Hindlimb muscle (tissue), 1 donor: ENCODE measurements around the gene OR6J1. TPM values are rescaled to one million over a fixed set of nuclear protein-coding genes. Genes with fewer than 3 reads are reported as not detected.
"Not testable (repeated sequence)": the region's sequence is repeated elsewhere in the genome, so short reads cannot be mapped to it uniquely, and the experiment has no call there.

ENCODE experiments used
- DNase-seq: peaks from one replicate; pipeline ENCODE4 v3.0.0-alpha.2; 2013
- polyA plus RNA-seq: library from polyadenylated mRNA; unstranded; fragments of 120-200 nt; gene quantifications from one replicate; pipeline ENCODE4 v1.2.1, GENCODE V29; 2013; ENCODE audit not compliant: insufficient read length

OR6J1 gene
- polyA plus RNA-seq, 1 donor: 0.15 TPM

DNA sequence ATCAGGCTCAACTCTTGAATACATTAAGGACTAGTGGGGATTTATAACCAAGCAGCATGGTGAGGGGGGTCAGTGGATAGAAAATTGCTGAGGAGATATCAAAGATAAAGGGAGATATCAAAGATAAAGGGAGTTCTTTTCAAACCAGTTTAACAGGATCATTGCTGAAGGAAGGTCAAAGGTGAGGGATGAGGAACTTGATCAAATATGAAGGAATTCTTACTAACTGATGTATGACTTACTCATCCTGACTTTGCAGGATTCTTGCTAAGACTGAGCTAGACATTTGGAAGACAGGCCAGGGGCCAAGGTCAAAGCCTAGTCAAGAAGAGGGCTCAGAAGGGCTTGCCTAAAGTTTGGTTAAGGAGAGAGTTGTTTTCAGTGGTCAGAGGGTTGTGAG is 41.3 kb downstream of the OR6J1 start:
- DNase-seq: no peak

DNA sequence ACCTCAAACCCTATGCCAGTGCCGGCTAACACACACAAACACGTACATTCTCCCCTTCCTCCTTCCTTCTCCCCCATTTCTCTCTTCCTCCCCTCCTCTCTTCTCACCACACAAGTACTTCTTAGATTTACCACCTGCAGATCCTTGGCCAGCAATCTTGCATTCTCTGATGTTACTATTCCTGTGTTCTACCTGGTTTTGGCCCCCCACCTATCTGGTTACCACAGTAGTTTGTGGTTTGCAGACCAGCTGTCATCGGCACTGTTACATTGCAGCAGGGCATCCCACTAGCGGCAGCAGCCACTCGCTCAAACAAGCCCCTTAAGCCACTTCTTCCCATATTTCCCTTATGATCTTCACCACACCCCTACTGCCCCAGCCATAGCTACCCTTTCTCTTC is 42.2 kb downstream of the OR6J1 start:
- no peak for DNase-seq

DNA sequence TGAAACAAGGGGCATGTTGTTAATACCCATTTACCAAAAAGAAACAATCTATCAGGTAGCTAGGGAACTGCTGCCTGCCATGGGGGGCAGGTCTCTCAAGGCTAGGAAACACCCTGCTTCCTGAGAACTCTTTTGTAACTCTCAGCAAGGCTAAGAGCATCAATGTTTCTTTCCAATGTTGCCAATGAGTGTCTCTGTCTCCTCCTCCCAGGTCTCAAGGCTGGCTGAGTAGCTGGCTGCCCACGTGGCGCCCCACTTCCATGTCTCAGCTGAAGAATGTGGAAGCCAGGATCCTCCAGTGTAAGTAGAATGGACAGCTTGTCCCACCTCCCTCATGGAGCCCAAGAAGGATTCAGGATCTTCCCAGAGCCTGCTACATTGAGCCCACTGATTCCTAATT is 42.7 kb downstream of the OR6J1 start:
- DNase-seq: no peak

DNA sequence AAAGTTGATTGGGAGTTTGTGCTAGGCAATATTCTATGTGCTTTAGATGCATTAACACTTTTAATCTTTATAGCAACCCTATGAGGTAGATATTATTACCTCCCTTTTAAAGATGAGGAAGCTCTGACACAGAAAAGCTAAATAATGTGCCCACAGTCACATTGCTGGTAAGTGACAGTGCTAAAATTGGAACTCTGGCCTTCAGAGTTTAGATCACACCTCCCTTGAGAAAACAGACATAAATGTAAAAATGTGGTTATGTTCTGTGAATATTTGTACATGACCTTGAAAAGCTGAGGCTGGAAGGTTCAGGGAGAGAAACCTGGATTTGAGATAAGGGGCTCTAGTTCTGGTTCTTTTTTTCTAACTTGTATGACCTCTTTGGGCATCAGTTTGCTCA is 44.1 kb downstream of the OR6J1 start:
- DNase-seq: no peak

DNA sequence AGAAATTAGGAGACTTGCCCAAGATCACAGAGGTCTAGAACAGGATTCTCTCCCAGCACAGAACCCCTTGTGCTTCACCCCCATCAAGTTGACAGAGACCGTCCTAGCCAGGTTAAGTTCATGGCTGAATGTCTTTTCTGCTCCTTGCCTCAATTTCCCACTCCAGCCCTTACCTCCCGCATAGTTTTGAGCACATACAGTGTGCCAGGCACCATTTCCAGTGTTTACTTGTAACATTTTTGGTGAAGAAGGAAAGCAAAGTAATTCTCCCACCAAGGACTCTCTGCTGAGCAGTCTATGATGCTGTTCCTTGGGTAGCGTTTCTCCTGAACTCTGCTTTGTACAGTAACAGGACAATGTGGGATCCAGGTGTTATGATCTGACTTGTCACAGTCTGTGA is 44.8 kb downstream of the OR6J1 start:
- DNase-seq: no peak

DNA sequence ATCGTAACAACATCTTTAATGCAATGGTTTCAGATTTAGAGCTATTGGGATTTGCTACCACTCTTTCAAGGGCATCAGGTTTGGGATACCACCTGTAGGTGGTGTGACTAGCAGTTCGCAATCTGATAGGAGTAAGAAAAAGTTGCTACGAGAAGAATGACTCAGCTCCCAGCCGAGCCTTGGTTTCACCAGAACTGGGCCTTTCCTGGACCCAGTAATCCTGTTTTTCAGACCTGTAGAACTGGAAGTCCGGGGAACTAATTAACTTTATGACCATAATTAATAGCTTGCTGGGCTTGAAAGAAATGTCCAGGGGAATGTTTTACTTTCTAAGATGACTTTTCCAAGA is 45.3 kb downstream of the OR6J1 start:
- DNase-seq: no peak

DNA sequence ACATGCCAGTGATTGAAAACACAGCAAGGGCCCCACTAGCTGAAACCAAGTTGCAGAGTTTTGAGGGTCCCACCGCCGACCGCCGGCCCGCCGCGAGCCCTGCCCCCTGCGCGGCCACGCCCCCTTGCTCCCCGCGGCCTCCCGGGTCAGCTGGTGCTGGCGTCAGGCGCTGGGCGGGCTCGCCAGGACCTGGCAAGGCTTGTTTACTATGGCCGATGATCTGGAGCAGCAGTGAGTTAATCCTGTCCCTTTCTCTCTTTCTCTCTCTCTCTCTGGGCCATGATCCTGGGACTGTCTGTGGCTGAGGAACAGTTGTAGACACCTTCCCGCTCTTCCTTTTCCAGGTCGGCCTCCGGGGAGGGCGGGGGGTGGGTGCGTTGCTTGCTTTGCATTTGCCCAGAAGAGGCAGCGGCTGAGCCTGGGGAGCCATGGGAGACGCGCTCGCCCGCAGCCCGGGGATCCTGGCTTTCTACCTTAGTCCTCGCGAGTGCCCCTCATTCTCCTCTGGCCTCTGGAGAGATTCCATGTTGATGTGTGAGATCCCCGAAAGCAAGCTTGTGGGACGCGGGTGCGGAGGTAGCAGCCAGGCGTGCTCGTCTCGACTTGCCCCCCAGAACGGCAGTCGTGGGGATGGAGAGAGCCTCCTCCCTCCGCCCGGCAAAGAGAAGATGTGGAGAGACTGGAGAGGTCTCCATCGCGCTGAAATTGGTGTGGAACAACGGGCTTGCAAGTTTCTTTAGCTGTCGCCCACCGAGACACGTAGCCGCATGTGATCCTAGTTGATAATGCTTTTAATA is 45.9 kb downstream of the OR6J1 start, which contains the start of gene ABHD4:
TSS of gene ABHD4 (plus strand) at position 202 of the 797 bp plus-strand sequence. CDS start at position 209, 7 bp downstream.
- peak; percentile 88 for DNase-seq

DNA sequence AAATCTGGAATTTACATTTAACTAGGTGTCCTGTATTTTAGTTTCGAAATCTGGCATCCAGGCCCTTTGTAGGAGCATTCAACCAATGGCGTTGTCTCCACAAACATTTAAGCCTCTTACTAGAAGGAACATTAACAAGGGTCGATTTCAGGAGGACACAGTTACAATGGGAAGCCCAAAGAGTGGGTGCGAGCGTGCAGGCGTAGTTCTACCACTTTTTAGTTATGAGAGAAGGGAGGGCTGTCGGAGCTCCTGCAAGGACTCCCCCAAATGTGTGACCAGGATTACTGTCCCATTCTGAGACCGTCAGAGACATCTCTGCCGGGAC is 46.4 kb downstream of the OR6J1 start:
- no peak for DNase-seq

DNA sequence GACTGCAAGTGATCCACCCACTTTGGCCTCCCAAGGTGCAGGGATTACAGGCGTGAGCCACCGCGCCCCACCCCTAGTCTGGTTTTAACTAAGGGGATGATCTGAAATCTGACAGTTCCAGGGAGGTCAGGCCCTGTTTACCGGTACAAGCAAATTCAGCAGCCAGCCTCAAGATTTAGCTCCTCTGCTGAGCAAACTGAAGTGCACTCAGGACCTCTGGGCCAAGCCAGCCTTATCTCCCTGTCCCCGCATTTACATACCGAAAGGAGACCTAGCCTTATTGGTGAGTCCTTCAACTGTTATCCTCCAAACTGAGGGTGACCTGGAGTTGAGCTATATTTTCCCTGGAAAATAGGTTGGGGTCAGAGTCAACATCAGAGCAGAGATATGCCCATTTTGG is 46.9 kb downstream of the OR6J1 start:
- no peak for DNase-seq

DNA sequence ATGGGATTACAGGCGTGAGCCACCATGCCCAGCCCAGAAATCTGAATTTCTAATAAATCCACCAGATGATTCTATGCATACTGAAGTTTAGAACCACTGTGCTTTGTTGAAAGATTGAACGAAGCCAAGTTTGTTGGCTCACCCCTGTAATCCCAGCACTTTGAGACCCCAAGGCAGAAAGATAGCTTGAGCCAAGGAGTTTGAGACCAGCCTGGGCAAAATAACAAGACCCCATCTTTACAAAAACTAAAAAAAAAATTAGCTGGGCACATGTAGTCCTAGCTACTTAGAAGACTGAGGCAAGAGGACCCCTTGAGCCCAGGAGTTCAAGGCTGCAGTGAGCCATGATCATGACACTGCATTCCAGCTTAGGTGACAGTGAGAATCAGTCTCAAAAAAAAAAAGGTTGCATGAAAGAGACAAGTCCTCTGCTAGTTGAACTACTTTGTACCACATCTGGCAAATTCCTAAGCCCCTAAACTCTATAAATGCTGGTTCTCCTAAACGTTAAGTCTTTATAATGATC is 47.7 kb downstream of the OR6J1 start:
- no peak for DNase-seq

DNA sequence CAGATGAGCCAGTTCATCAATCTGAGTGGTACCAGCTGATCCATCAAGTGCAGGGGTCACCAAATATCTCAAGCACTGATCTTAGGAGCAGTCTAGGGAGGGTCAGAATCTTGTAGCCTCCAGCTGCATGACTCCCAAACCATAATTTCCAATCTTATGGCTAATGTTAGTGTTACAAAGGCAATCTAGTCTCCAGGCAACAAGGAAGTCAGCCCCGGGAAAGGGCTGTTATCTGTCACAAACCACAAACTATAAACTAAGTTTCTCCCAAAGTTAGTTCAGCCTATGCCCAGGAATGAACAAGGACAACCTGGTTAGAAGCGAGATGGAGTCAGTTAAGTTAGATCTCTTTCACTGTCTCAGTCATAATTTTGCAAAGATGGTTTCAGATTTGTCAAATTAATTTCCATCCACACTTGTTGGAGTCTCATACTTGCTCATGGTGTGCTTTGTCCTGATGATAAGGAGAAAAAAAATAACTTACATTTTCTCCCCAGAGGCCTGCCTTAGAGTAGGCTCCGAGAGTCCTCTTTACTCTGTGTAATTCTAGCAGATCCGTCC is 49.9 kb downstream of the OR6J1 start:
- no peak for DNase-seq

DNA sequence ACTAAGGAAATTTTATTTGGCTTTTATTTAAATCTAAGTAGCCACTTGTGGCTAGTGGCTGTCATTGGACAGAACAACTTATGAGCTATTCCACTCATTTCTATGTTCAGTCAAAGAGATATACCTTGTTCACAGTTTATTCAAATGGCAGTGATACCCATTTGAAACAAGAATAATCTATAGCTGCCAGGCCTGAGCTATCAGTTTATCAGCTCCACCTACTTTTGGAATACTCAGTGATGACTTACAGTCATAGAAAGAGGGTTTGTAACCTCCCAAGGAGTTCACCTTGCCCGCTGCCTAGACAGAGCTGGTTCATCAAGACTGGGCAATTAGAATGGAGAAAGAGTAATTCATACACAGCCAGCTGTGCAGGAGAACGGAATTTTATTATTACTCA is 50.6 kb downstream of the OR6J1 start:
- DNase-seq: no peak

DNA sequence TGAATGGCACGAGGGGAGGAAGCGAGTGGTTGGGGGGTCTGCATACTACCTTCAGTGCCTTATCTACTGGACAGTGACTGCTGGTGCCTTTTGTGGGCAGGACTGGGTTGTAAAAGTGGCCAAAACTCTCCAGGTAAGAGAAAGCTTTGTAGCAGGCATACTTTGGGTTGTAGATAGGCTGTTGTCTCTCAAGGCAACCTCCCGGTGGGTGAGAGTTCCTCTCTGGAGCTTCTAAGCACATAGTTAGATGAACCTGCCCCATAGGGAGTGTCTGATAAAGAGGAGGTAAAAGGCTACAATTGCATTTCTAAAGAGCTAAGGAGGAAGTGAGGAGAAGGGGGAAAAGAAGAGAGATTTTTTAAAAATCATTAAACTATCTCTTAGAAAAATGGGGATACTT is 51.0 kb downstream of the OR6J1 start:
- DNase-seq: no peak

DNA sequence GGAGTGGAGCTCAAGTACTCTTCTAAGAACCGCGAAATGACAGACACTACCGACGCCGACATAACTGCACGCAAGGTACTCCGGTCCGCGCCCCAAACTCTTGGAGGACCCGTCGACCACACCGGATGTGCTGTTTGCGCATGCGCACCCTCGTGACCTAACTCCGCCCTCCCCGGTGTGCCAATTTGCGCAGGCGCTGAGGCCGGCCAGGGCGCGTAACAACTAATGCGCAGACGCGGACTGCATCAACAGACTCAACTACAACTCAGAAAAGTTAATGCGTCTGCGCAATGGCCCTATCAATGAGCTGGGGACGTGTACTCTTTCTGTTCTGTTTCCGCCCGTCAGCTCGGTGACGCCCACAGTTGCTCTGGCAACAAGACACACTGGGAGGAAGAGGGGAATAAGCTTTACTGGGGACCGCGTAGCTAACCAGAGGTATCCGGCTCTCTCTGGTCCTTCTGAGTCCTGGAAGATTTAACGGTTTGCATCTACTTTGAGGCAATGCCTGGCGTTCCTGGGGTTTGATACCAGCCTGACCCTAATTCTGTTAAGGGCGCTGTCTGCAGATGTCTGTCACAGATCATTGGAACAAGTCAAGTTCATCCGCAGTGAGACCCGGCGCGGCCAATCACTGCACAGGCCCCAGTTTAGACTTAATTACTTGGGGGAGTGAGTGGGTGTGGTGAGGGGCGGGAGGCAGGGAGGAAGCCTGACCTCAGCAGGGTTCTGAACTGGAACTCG is 54.9 kb downstream of the OR6J1 start, which contains the start of gene DAD1:
TSS of gene DAD1 (minus strand) at position 129 of the 744 bp plus-strand sequence. CDS start at position 62, 67 bp downstream.
- peak; percentile 99 for DNase-seq

DNA sequence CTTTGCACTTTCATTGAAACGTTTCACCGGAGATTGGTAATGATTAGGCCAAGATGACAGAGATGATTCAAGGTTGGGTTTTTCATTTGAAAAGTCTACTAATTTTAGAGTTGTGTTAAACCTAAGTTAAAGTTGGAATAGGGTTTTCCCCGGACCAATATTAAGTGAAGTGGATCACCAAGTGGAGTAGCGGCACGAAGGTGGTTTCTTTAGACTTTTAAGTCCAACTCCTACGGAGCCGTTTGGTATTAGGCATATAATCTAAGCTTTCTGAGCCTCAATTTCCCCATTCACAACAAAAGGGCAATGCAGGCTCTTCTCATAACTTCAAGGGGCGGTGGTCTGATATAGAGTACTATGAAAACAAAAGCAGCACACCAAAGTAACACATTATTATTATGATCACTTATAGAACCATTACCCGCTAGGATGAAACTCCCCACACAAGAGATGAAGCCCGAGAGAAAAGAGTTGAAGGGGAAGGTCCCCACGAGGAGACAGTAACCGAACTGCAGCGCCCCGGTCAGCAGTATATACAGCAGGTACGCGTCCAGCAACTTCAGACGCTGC is 55.5 kb downstream of the OR6J1 start:
- no peak for DNase-seq

DNA sequence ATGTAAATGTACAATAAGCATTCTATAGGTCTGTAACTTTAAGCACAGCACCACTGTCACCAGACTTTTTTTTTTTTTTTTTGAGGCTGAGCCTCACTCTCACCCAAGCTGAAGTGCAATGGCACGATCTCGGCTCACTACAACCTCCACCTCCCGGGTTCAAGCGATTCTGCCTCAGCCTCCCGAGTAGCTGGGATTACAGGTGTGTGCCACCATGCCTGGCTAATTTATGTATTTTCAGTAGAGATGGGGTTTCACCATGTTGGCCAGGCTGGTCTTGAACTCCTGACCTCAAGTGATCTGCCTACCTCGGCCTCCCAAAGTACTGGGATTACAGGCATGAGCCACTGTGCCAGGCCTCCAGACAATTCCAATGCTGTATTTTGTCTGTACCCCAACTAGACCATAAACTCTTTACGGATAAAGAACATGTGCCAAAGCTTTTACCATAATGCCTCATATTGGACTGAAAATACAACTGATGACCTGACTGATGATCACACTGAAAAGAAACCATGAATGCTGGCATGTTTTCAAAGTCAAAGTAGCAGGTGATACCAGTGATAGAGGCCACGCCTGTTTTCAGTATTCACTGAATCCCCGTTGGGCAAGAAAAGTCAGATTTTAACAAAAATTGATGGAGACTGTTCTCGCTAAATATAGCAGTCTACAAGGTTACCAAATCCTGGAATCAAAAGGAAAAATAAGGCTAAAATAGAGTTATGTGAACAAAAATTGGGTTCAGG is 56.3 kb downstream of the OR6J1 start:
- DNase-seq: not testable (repeated sequence)

DNA sequence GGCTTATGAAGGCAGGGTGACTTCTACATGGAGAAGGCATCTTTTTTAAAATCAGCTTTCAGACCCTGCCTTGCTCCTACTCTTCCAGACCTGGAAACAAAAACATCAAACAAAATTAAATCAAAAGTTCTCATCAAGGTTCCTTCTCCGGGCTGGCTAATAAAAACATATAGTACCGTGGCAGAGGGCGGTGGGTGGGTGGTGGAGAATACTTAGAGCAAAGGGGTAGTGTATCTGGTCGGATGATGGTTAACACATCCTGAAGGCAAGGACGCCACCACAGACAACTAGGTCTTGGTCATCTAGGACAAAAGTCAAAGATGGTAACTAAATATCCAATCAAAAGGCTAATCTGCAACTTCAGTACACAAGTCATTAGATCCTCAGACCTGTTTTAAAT is 56.9 kb downstream of the OR6J1 start:
- DNase-seq: no peak

DNA sequence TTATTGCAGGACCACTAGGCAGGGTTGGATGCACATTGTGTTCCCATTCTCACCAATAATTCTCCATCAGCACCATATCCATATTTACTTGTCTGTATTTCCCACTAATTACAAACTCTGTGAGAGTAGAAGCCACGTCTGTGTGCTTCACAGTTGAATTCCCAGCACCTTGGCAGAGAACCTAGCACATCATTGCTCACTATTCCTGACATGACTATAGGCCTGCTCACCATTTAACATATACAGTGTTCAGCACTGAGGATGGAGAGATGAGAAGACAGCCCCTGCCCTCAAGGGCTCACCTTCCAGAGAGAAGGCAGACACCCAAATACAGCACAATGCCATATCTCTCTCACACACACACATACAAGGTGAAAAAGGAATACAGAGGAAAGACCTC is 60.2 kb downstream of the OR6J1 start:
- no peak for DNase-seq
